ENCODE measurements around the gene SMG1.
"Not testable (repeated sequence)": the region's sequence is repeated elsewhere in the genome, so short reads cannot be mapped to it uniquely, and the experiment has no call there.

The SMG1 gene

GRCh38 chr16:18925986-18926865 is at the start of gene SMG1:
TSS of gene SMG1 (minus strand) at chr16:18926408. CDS start at chr16:18926041, 367 bp downstream.
- no CpG with 5 or more reads among the region's 104 CpGs for WGBS (ENCODE audit: insufficient coverage, insufficient read length)
- Histone ChIP-seq H3K4me3 (ENCODE audit: low read length) (peak within 1 kb of the TSS; percentile 52), H3K27ac (ENCODE audit: low read length) (peak within 1 kb of the TSS; percentile 13)
- H3K27me3 ChIP-seq (ENCODE audit: control insufficient read depth, insufficient read depth, low read length); H3K4me1 ChIP-seq (ENCODE audit: control insufficient read depth, insufficient read depth, low read length); H3K36me3 ChIP-seq (ENCODE audit: control insufficient read depth, insufficient read depth, low read length); H3K9me3 ChIP-seq (ENCODE audit: control insufficient read depth, insufficient read depth, low read length): not testable (repeated sequence)
- peak; percentile 75 for DNase-seq (ENCODE audit: low read depth, low spot score)

GRCh38 chr16:18975109-18975508 is 48.9 kb upstream of the SMG1 start:
- no peaks in the 10 kb centered on the region for H3K4me1 ChIP-seq (ENCODE audit: control insufficient read depth, insufficient read depth, low read length)
- H3K27me3 ChIP-seq (ENCODE audit: control insufficient read depth, insufficient read depth, low read length), result no peaks in the 10 kb centered on the region
- no peak for DNase-seq (ENCODE audit: low read depth, low spot score)
- H3K4me3 ChIP-seq (ENCODE audit: low read length), result no peak overlapping the region
- H3K9me3 ChIP-seq (ENCODE audit: control insufficient read depth, insufficient read depth, low read length), result no peaks in the 10 kb centered on the region
- no peak overlapping the region for H3K27ac ChIP-seq (ENCODE audit: low read length)
- WGBS (ENCODE audit: insufficient coverage, insufficient read length), result no CpG with 5 or more reads among the region's 3 CpGs
- H3K36me3 ChIP-seq (ENCODE audit: control insufficient read depth, insufficient read depth, low read length), result no peaks in the 10 kb centered on the region

GRCh38 chr16:18969855-18970240 is 43.6 kb upstream of the SMG1 start:
- no peak overlapping the region for H3K27ac ChIP-seq (ENCODE audit: low read length)
- no peaks in the 10 kb centered on the region for H3K4me1 ChIP-seq (ENCODE audit: control insufficient read depth, insufficient read depth, low read length)
- H3K9me3 ChIP-seq (ENCODE audit: control insufficient read depth, insufficient read depth, low read length), result no peaks in the 10 kb centered on the region
- no peaks in the 10 kb centered on the region for H3K27me3 ChIP-seq (ENCODE audit: control insufficient read depth, insufficient read depth, low read length)
- H3K36me3 ChIP-seq (ENCODE audit: control insufficient read depth, insufficient read depth, low read length), result no peaks in the 10 kb centered on the region
- no CpG with 5 or more reads among the region's 4 CpGs for WGBS (ENCODE audit: insufficient coverage, insufficient read length)
- H3K4me3 ChIP-seq (ENCODE audit: low read length), result no peak overlapping the region
- DNase-seq (ENCODE audit: low read depth, low spot score), result no peak

GRCh38 chr16:18969050-18969854 is 43.0 kb upstream of the SMG1 start:
- Histone ChIP-seq H3K27me3 (ENCODE audit: control insufficient read depth, insufficient read depth, low read length) (no peaks in the 10 kb centered on the region), H3K27ac (ENCODE audit: low read length) (no peak overlapping the region), H3K36me3 (ENCODE audit: control insufficient read depth, insufficient read depth, low read length) (no peaks in the 10 kb centered on the region), H3K9me3 (ENCODE audit: control insufficient read depth, insufficient read depth, low read length) (no peaks in the 10 kb centered on the region), H3K4me3 (ENCODE audit: low read length) (no peak overlapping the region), H3K4me1 (ENCODE audit: control insufficient read depth, insufficient read depth, low read length) (no peaks in the 10 kb centered on the region)
- WGBS (ENCODE audit: insufficient coverage, insufficient read length), result 100% methylated on average over 1 of the region's 18 CpGs
- DNase-seq (ENCODE audit: low read depth, low spot score), result peak; percentile 70

GRCh38 chr16:18966791-18967190 is 40.6 kb upstream of the SMG1 start:
- H3K36me3 ChIP-seq (ENCODE audit: control insufficient read depth, insufficient read depth, low read length), result no peaks in the 10 kb centered on the region

GRCh38 chr16:18965555-18965954 is 39.3 kb upstream of the SMG1 start:
- no peaks in the 10 kb centered on the region for H3K9me3 ChIP-seq (ENCODE audit: control insufficient read depth, insufficient read depth, low read length)
- H3K27ac ChIP-seq (ENCODE audit: low read length), result no peak overlapping the region
- H3K4me3 ChIP-seq (ENCODE audit: low read length), result no peak overlapping the region
- H3K4me1 ChIP-seq (ENCODE audit: control insufficient read depth, insufficient read depth, low read length), result no peaks in the 10 kb centered on the region
- no peak for DNase-seq (ENCODE audit: low read depth, low spot score)
- no peaks in the 10 kb centered on the region for H3K36me3 ChIP-seq (ENCODE audit: control insufficient read depth, insufficient read depth, low read length)
- WGBS (ENCODE audit: insufficient coverage, insufficient read length), result no CpG with 5 or more reads among the region's 5 CpGs
- H3K27me3 ChIP-seq (ENCODE audit: control insufficient read depth, insufficient read depth, low read length), result no peaks in the 10 kb centered on the region

More at GRCh38 chr16:18966791-18967190, 40.6 kb upstream of the SMG1 start:
- no peak overlapping the region for H3K4me3 ChIP-seq (ENCODE audit: low read length)
- no peaks in the 10 kb centered on the region for H3K27me3 ChIP-seq (ENCODE audit: control insufficient read depth, insufficient read depth, low read length)
- WGBS (ENCODE audit: insufficient coverage, insufficient read length), result no CpG with 5 or more reads among the region's 5 CpGs
- no peaks in the 10 kb centered on the region for H3K9me3 ChIP-seq (ENCODE audit: control insufficient read depth, insufficient read depth, low read length)
- no peak overlapping the region for H3K27ac ChIP-seq (ENCODE audit: low read length)
- no peak for DNase-seq (ENCODE audit: low read depth, low spot score)
- H3K4me1 ChIP-seq (ENCODE audit: control insufficient read depth, insufficient read depth, low read length), result no peaks in the 10 kb centered on the region

GRCh38 chr16:18959031-18959505 is 32.9 kb upstream of the SMG1 start:
- no peak for DNase-seq (ENCODE audit: low read depth, low spot score)
- Histone ChIP-seq H3K27me3 (ENCODE audit: control insufficient read depth, insufficient read depth, low read length) (no peaks in the 10 kb centered on the region), H3K4me1 (ENCODE audit: control insufficient read depth, insufficient read depth, low read length) (no peaks in the 10 kb centered on the region), H3K36me3 (ENCODE audit: control insufficient read depth, insufficient read depth, low read length) (no peaks in the 10 kb centered on the region), H3K27ac (ENCODE audit: low read length) (no peak overlapping the region), H3K4me3 (ENCODE audit: low read length) (no peak overlapping the region), H3K9me3 (ENCODE audit: control insufficient read depth, insufficient read depth, low read length) (no peaks in the 10 kb centered on the region)
- no CpG with 5 or more reads among the region's 2 CpGs for WGBS (ENCODE audit: insufficient coverage, insufficient read length)

GRCh38 chr16:18958621-18959029 is 32.4 kb upstream of the SMG1 start:
- WGBS (ENCODE audit: insufficient coverage, insufficient read length), result no CpG with 5 or more reads among the region's 2 CpGs
- H3K4me1 ChIP-seq (ENCODE audit: control insufficient read depth, insufficient read depth, low read length), result no peaks in the 10 kb centered on the region
- no peaks in the 10 kb centered on the region for H3K36me3 ChIP-seq (ENCODE audit: control insufficient read depth, insufficient read depth, low read length)
- no peaks in the 10 kb centered on the region for H3K27me3 ChIP-seq (ENCODE audit: control insufficient read depth, insufficient read depth, low read length)
- DNase-seq (ENCODE audit: low read depth, low spot score), result no peak
- H3K9me3 ChIP-seq (ENCODE audit: control insufficient read depth, insufficient read depth, low read length), result no peaks in the 10 kb centered on the region
- no peak overlapping the region for H3K4me3 ChIP-seq (ENCODE audit: low read length)
- H3K27ac ChIP-seq (ENCODE audit: low read length), result no peak overlapping the region

- H3K9me3 ChIP-seq (ENCODE audit: control insufficient read depth, insufficient read depth, low read length); H3K36me3 ChIP-seq (ENCODE audit: control insufficient read depth, insufficient read depth, low read length); H3K27ac ChIP-seq (ENCODE audit: low read length); H3K27me3 ChIP-seq (ENCODE audit: control insufficient read depth, insufficient read depth, low read length); DNase-seq (ENCODE audit: low read depth, low spot score); H3K4me3 ChIP-seq (ENCODE audit: low read length); H3K4me1 ChIP-seq (ENCODE audit: control insufficient read depth, insufficient read depth, low read length): not testable (repeated sequence)
- WGBS (ENCODE audit: insufficient coverage, insufficient read length), result no CpG with 5 or more reads among the region's 6 CpGs
Observed at GRCh38 chr16:18956658-18957241, 30.5 kb upstream of the SMG1 start.

- not testable (repeated sequence) for H3K36me3 ChIP-seq (ENCODE audit: control insufficient read depth, insufficient read depth, low read length); H3K27me3 ChIP-seq (ENCODE audit: control insufficient read depth, insufficient read depth, low read length); H3K4me3 ChIP-seq (ENCODE audit: low read length); DNase-seq (ENCODE audit: low read depth, low spot score); H3K4me1 ChIP-seq (ENCODE audit: control insufficient read depth, insufficient read depth, low read length); H3K9me3 ChIP-seq (ENCODE audit: control insufficient read depth, insufficient read depth, low read length); H3K27ac ChIP-seq (ENCODE audit: low read length)
- no CpG with 5 or more reads among the region's 21 CpGs for WGBS (ENCODE audit: insufficient coverage, insufficient read length)
Observed at GRCh38 chr16:18955874-18956580, 29.8 kb upstream of the SMG1 start.
